OCI-LY7 (cell line): ENCODE results near the gene TRERF1. TPM values are rescaled to one million over a fixed set of nuclear protein-coding genes. Genes with fewer than 3 reads are reported as not detected.

Experiments used
- BruUV-seq: library from RNA; stranded (reverse); fragments of 400-500 nt; replicated peaks from 2 replicates; lab custom pipeline; 2021; lab: Mats Ljungman, UMichigan
- CTCF ChIA-PET: fragments of 300-600 bp; sonication (Branson Sonifier 250); formaldehyde crosslinking; loops from one replicate; lab custom pipeline; 2022; ENCODE audit warnings: antibody characterized with exemption; ENCODE audit not compliant: unreplicated experiment; lab: Charles Lee
- POLR2A ChIA-PET: fragments of 300-600 bp; sonication (Branson Sonifier 250); formaldehyde crosslinking; loops from one replicate; lab custom pipeline; 2022; ENCODE audit warnings: antibody characterized with exemption; lab: Charles Lee
- DNase-seq: peaks from one replicate; pipeline ENCODE4 v3.0.0-alpha.2; 2015; ENCODE audit warnings: low spot score
- H2AFZ ChIP-seq: fragments of 200-600 bp; sonication (generic), shearing (Covaris generic); 2 replicates; pipeline ENCODE4 v1.6.1; 2014; ENCODE audit warnings: mild to moderate bottlenecking, antibody characterized with exemption, low read length, moderate library complexity
- H3K27ac ChIP-seq: fragments of 200-600 bp; sonication (generic); 2 replicates; pipeline ENCODE4 v1.5.1; 2014; ENCODE audit warnings: mixed run types, low read depth, mild to moderate bottlenecking, moderate library complexity, low read length, inconsistent platforms; ENCODE audit not compliant: poor library complexity, severe bottlenecking
- H3K36me3 ChIP-seq: fragments of 200-600 bp; sonication (generic); 2 replicates; pipeline ENCODE4 v1.6.1; 2014; ENCODE audit warnings: mild to moderate bottlenecking, antibody characterized with exemption, low read length, moderate library complexity, mixed read lengths; ENCODE audit not compliant: insufficient read depth
- H3K4me1 ChIP-seq: fragments of 200-600 bp; sonication (generic); 2 replicates; pipeline ENCODE4 v1.5.1; 2014; ENCODE audit warnings: mild to moderate bottlenecking, low read length; ENCODE audit not compliant: insufficient read depth, poor library complexity, severe bottlenecking
- H3K4me2 ChIP-seq: fragments of 200-600 bp; sonication (generic); 2 replicates; pipeline ENCODE4 v1.6.1; 2014; ENCODE audit warnings: mild to moderate bottlenecking, low read length
- H3K4me3 ChIP-seq: fragments of 200-600 bp; sonication (generic); 2 replicates; pipeline ENCODE4 v1.5.1; 2014; ENCODE audit warnings: mild to moderate bottlenecking, low read depth, low read length; ENCODE audit not compliant: poor library complexity, severe bottlenecking
- H3K79me2 ChIP-seq: fragments of 200-600 bp; sonication (generic); 2 replicates; pipeline ENCODE4 v1.6.1; 2016; ENCODE audit warnings: low read depth, mild to moderate bottlenecking, low read length, moderate library complexity, mixed read lengths; ENCODE audit not compliant: insufficient read depth
- H3K9me2 ChIP-seq: fragments of 200-600 bp; sonication (generic); 2 replicates; pipeline ENCODE4 v1.6.1; 2016; ENCODE audit warnings: mild to moderate bottlenecking, low read length, mixed read lengths; ENCODE audit not compliant: insufficient read depth
- H3K9me3 ChIP-seq: fragments of 200-600 bp; sonication (generic); 2 replicates; pipeline ENCODE4 v1.6.1; 2014; ENCODE audit warnings: mild to moderate bottlenecking, mixed run types, low read length, mixed read lengths
- H4K20me1 ChIP-seq: fragments of 200-600 bp; sonication (generic); 2 replicates; pipeline ENCODE4 v1.6.1; 2014; ENCODE audit warnings: mild to moderate bottlenecking, antibody characterized with exemption, low read length, moderate library complexity, mixed read lengths; ENCODE audit not compliant: insufficient read depth
- CTCF ChIP-seq: fragments of 200-600 bp; sonication (generic); conservative IDR thresholded peaks from 2 replicates; pipeline ENCODE4 v1.5.1; 2014; ENCODE audit warnings: mild to moderate bottlenecking, antibody characterized with exemption, low read length, moderate library complexity, mixed read lengths
- EZH2phosphoT487 ChIP-seq: fragments of 200-600 bp; sonication (generic); IDR thresholded peaks from 2 replicates; pipeline ENCODE4 v1.6.1; 2018; ENCODE audit warnings: low read depth, borderline replicate concordance, mild to moderate bottlenecking, mixed run types, antibody characterized with exemption, low read length, moderate library complexity, mixed read lengths
- intact Hi-C: fragments of 100-400 bp; cut with micrococcal nuclease; formaldehyde crosslinking; loops from one replicate; pipeline ENCODE4 v1.10.0; 2022; ENCODE audit not compliant: unreplicated experiment
- total RNA-seq, 2 experiments: library from RNA; depleted of rRNA in 1 of 2; stranded (reverse); fragments of >200 nt in 1 of 2; shearing (Covaris generic) in 1 of 2; gene quantifications; 2 replicates each; pipeline ENCODE4 v1.2.3, GENCODE V29; 2014 to 2022

TRERF1 gene
- total RNA-seq, 2 experiments from 2014 or later = 5.7 to 12.9 TPM

- Histone ChIP-seq H3K79me2 (no peaks in the 10 kb centered on the region), H3K4me3 (no peak overlapping the region)
These were observed 25.5 kb downstream of the TRERF1 start for GRCh38 chr6:42426191-42426590.

GRCh38 chr6:42424906-42425474, 26.7 kb downstream of the TRERF1 start:
- POLR2A ChIA-PET = interaction anchor here (0.8 to 1.4 kb wide), 3 partner anchors 11 to 41 kb away, joined by 3 to 5 read pairs (median 5); no protein-coding TSS in a partner anchor
- no peak for DNase-seq
- Histone ChIP-seq H3K79me2 (no peaks in the 10 kb centered on the region), H3K4me1 (peaks cover 8% of the 10 kb centered on the region), H3K27ac (no peak overlapping the region), H3K9me3 (no peaks in the 10 kb centered on the region), H3K9me2 (no peaks in the 10 kb centered on the region), H3K36me3 (peaks cover 6% of the 10 kb centered on the region; the same call in 1 of the 2 replicates), H3K4me3 (no peak overlapping the region), H2AFZ (no peak overlapping the region), H3K4me2 (no peak overlapping the region), H4K20me1 (no peaks in the 10 kb centered on the region)
- intact Hi-C loops = no loop called here
- TF ChIP-seq EZH2phosphoT487 = no peak
- no peak for TF ChIP-seq CTCF
- BruUV-seq = no TSS peak
- CTCF ChIA-PET = no interaction called here

More at GRCh38 chr6:42426191-42426590, 25.5 kb downstream of the TRERF1 start:
- Histone ChIP-seq H3K36me3 (peaks cover 6% of the 10 kb centered on the region; the same call in 1 of the 2 replicates), H3K4me1 (peaks cover 8% of the 10 kb centered on the region), H3K9me3 (no peaks in the 10 kb centered on the region), H2AFZ (no peak overlapping the region), H3K27ac (no peak overlapping the region), H3K9me2 (no peaks in the 10 kb centered on the region), H3K4me2 (no peak overlapping the region), H4K20me1 (no peaks in the 10 kb centered on the region)
- no peak for DNase-seq
- intact Hi-C loops = no loop called here
- CTCF ChIA-PET = no interaction called here
- BruUV-seq = no TSS peak
- no peak for TF ChIP-seq EZH2phosphoT487
- TF ChIP-seq CTCF = no peak
- POLR2A ChIA-PET = no interaction called here

- H3K36me3 ChIP-seq = no peaks in the 10 kb centered on the region
- H2AFZ ChIP-seq = no peak overlapping the region
- H3K9me2 ChIP-seq = no peaks in the 10 kb centered on the region
- no peak overlapping the region for H3K4me2 ChIP-seq
- H3K79me2 ChIP-seq = no peaks in the 10 kb centered on the region
- H3K9me3 ChIP-seq = no peaks in the 10 kb centered on the region
- ChIA-PET CTCF (no interaction called here), POLR2A (no interaction called here)
- H4K20me1 ChIP-seq = no peaks in the 10 kb centered on the region
- no peak for TF ChIP-seq EZH2phosphoT487
- H3K4me1 ChIP-seq = peaks cover 3% of the 10 kb centered on the region
- intact Hi-C loops = no loop called here
- DNase-seq = no peak
- no peak overlapping the region for H3K4me3 ChIP-seq
- no peak overlapping the region for H3K27ac ChIP-seq
- BruUV-seq = no TSS peak
These were observed 28.5 kb downstream of the TRERF1 start for GRCh38 chr6:42423244-42423643.
